Neural crest cell (in vitro differentiated cells): ENCODE measurements around the gene ETFDH. TPM values are rescaled to one million over a fixed set of nuclear protein-coding genes. Genes with fewer than 3 reads are reported as not detected.

Experiments used
- DNase-seq: peaks from one replicate; pipeline ENCODE4 v3.0.0; 2021; ENCODE audit warnings: low read depth, mixed read lengths, low spot score
- H3K27ac Mint-ChIP-seq: one replicate; pipeline ENCODE4 v1.8.0; 2021; ENCODE audit warnings: mild to moderate bottlenecking, mixed read lengths; ENCODE audit not compliant: unreplicated experiment
- H3K27me3 Mint-ChIP-seq: 2 replicates; pipeline ENCODE4 v1.8.0; 2021; ENCODE audit warnings: low read depth, mild to moderate bottlenecking, mixed read lengths
- H3K36me3 Mint-ChIP-seq: 2 replicates; pipeline ENCODE4 v1.8.0; 2021; ENCODE audit warnings: low read depth, mild to moderate bottlenecking, mixed read lengths
- H3K4me1 Mint-ChIP-seq: 2 replicates; pipeline ENCODE4 v1.8.0; 2021; ENCODE audit warnings: mixed read lengths
- H3K4me3 Mint-ChIP-seq: one replicate; pipeline ENCODE4 v1.8.0; 2021; ENCODE audit warnings: mild to moderate bottlenecking, mixed read lengths
- H3K9me3 Mint-ChIP-seq: 2 replicates; pipeline ENCODE4 v1.8.0; 2021; ENCODE audit warnings: mixed read lengths
- CTCF ChIP-seq: fragments of 200-600 bp; sonication (generic); conservative IDR thresholded peaks from 2 replicates; pipeline ENCODE4 v1.5.0; 2021; ENCODE audit warnings: antibody characterized with exemption, mild to moderate bottlenecking
- total RNA-seq: library from RNA; stranded (reverse); gene quantifications from 2 replicates; pipeline ENCODE4 v1.2.1, GENCODE V29; 2021

Gene ETFDH
- total RNA-seq, 1 donor from 2014 or later: 15.8 TPM

- TF ChIP-seq CTCF: no peak
- Mint-ChIP-seq H3K36me3 (peaks cover 5% of the 10 kb centered on the region), H3K4me3 (peak overlapping the region; percentile 77), H3K27me3 (peaks cover 23% of the 10 kb centered on the region), H3K9me3 (no peaks in the 10 kb centered on the region), H3K4me1 (peaks cover 27% of the 10 kb centered on the region), H3K27ac (no peak overlapping the region)
- no peak for DNase-seq
Observed at GRCh38 chr4:158724637-158725036, 52.5 kb downstream of the ETFDH start.

- H3K27ac Mint-ChIP-seq: no peak overlapping the region
- peaks cover under 1% of the 10 kb centered on the region for H3K36me3 Mint-ChIP-seq
- no peaks in the 10 kb centered on the region for H3K9me3 Mint-ChIP-seq
- H3K27me3 Mint-ChIP-seq: peaks cover 29% of the 10 kb centered on the region
- H3K4me3 Mint-ChIP-seq: peak overlapping the region; percentile 36
- TF ChIP-seq CTCF: no peak
- H3K4me1 Mint-ChIP-seq: peaks cover 20% of the 10 kb centered on the region
- DNase-seq: no peak
Observed at GRCh38 chr4:158726633-158727032, 54.5 kb downstream of the ETFDH start.

GRCh38 chr4:158728236-158728635 is 56.1 kb downstream of the ETFDH start:
- peaks cover 11% of the 10 kb centered on the region for H3K4me1 Mint-ChIP-seq
- H3K27ac Mint-ChIP-seq: no peak overlapping the region
- TF ChIP-seq CTCF: no peak
- peaks cover 35% of the 10 kb centered on the region for H3K27me3 Mint-ChIP-seq
- no peaks in the 10 kb centered on the region for H3K9me3 Mint-ChIP-seq
- no peak for DNase-seq
- no peaks in the 10 kb centered on the region for H3K36me3 Mint-ChIP-seq
- no peak overlapping the region for H3K4me3 Mint-ChIP-seq

- H3K4me3 Mint-ChIP-seq: no peak overlapping the region
- no peaks in the 10 kb centered on the region for H3K9me3 Mint-ChIP-seq
- H3K4me1 Mint-ChIP-seq: peaks cover 6% of the 10 kb centered on the region
- peak; percentile 39 for DNase-seq
- H3K27me3 Mint-ChIP-seq: peaks cover 35% of the 10 kb centered on the region
- H3K36me3 Mint-ChIP-seq: no peaks in the 10 kb centered on the region
- peak; percentile 79 for TF ChIP-seq CTCF
- no peak overlapping the region for H3K27ac Mint-ChIP-seq
Observed at GRCh38 chr4:158729716-158730559, 57.8 kb downstream of the ETFDH start.

- Mint-ChIP-seq H3K36me3 (no peaks in the 10 kb centered on the region), H3K27ac (no peak overlapping the region), H3K9me3 (no peaks in the 10 kb centered on the region), H3K27me3 (no peaks in the 10 kb centered on the region), H3K4me1 (no peaks in the 10 kb centered on the region), H3K4me3 (no peak overlapping the region)
- DNase-seq: no peak
- no peak for TF ChIP-seq CTCF
Observed at GRCh38 chr4:158738866-158739265, 66.8 kb downstream of the ETFDH start.
